GM13977 (cell line): Measurements from ENCODE around the gene LTA4H.

Experiments used
- DNase-seq: peaks from one replicate; pipeline ENCODE4 v3.0.0; 2012; ENCODE audit warnings: low spot score
- in situ Hi-C: fragments of 300-500 bp; cut with MboI; formaldehyde crosslinking; loops from one replicate; pipeline ENCODE4 v1.12.0; 2022; ENCODE audit warnings: low sequenced_read_pairs, low pct_unique_long_range_greater_than_20kb, mixed read lengths, inconsistent platforms; ENCODE audit not compliant: unreplicated experiment
- TF ChIP-seq, protein P1 (sequence below): IDR thresholded peaks from 2 replicates; pipeline ENCODE4 v1.5.1; 2012; ENCODE audit warnings: mild to moderate bottlenecking, control low read depth; ENCODE audit not compliant: insufficient read depth; ENCODE audit errors: extremely low read depth, missing control alignments

Gene LTA4H

DNA sequence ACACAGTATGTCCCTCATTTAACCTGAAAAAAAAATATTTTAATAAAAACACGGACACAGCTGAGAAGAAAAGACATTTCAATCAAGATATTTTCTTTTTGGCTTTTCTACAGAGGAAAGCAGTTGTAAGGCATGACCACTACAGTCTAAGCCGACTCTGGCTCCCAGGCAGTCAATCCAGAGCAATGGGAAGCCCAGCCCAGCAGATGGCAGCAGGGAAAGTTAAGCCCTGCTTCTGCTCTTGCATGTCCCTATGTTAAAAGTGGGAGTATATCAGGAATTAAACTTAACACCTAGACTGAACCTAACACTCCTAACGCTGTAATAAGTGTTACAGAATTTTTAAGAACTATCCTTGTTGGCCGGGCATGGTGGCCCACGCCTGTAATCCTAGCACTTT lies 19.7 kb downstream of the LTA4H start:
- DNase-seq, result no peak
- TF ChIP-seq, protein P1, sequence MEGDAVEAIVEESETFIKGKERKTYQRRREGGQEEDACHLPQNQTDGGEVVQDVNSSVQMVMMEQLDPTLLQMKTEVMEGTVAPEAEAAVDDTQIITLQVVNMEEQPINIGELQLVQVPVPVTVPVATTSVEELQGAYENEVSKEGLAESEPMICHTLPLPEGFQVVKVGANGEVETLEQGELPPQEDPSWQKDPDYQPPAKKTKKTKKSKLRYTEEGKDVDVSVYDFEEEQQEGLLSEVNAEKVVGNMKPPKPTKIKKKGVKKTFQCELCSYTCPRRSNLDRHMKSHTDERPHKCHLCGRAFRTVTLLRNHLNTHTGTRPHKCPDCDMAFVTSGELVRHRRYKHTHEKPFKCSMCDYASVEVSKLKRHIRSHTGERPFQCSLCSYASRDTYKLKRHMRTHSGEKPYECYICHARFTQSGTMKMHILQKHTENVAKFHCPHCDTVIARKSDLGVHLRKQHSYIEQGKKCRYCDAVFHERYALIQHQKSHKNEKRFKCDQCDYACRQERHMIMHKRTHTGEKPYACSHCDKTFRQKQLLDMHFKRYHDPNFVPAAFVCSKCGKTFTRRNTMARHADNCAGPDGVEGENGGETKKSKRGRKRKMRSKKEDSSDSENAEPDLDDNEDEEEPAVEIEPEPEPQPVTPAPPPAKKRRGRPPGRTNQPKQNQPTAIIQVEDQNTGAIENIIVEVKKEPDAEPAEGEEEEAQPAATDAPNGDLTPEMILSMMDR, result no peak
- in situ Hi-C loops, result no loop called here

DNA sequence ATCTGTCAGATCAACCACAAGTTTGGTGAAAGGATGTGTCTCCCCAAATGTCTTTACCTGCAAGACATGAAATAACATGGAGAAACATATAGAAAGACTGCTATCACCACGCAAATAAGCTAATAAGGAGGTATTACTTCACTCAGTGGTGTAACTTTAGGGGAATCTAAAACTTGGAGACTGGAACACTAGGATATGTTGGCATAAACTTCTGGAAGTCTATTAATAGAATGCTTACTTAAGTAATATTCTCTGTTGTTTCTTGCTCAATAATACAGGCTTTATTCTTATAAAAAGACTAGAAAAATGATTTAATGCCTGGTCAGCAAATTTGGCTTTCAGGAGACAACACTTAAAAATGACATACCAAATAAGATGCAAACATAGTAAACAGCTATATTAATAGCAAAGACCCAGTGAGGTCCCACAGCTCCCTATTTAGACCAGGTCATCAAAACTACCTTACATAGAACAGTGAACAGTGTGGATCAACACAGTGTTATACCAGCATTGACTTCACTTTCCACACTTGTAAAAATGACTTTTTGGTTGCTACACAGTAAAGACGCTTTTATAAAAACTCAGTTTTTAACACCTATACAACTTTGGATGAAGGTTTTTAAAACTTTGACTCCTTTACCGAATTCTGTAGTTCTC lies 20.3 kb downstream of the LTA4H start:
- TF ChIP-seq, protein P1, result no peak
- in situ Hi-C loops, result no loop called here

GRCh38 chr12:96007729-96008128 lies 27.7 kb downstream of the LTA4H start:
- DNase-seq, result no peak
- TF ChIP-seq, protein P1, result no peak
- in situ Hi-C loops, result no loop called here

More for the DNA sequence above, 20.3 kb downstream of the LTA4H start:
- DNase-seq, result no peak

DNA sequence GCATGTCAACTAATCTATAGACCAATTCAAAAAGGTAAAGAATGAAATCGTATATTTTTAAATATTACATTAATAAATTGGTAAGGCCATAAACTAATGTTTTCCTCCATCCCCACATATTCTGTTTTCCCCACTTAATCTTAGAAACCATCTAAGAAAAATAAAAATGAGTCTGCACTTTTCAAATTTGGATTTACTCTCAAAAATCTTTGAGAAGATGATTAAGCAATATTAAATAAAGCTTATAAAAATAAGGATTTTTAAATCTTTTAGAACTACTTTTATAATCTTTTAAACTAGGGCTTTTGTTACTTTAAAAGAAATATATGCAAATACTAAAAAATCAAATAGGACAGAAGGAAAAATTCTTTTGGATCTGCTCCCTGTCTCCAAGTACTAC lies 28.7 kb downstream of the LTA4H start:
- DNase-seq, result no peak
- TF ChIP-seq, protein P1, result no peak
- in situ Hi-C loops, result no loop called here

- in situ Hi-C loops, result no loop called here
- TF ChIP-seq, protein P1, result no peak
- DNase-seq, result no peak
These were observed 34.5 kb downstream of the LTA4H start for GRCh38 chr12:96000858-96001257.

DNA sequence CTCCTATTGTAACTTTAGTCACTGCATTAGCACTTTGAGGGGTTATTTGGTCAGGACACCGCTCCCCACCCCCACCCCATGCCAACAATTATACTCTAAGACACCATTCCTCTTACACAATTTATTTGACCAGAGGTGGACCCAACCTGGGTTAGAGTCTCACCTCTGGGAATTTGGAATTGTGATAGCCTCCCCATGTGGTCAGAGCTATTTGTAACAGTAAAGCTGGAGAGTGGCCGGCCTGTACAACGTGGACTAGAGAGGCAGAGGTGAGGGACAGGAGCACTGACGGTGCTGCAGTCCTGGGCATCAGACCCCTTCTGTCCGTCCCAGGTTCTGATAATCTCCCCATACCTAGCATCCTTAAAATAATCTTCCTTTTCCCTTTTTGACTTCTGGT lies 35.9 kb downstream of the LTA4H start:
- no peak for DNase-seq
- in situ Hi-C loops, result no loop called here
- TF ChIP-seq, protein P1, result no peak
